HepG2 (cell line): Measurements from ENCODE around the gene USP28.
"Not testable (repeated sequence)": the region's sequence is repeated elsewhere in the genome, so short reads cannot be mapped to it uniquely, and the experiment has no call there.

ENCODE experiments used
- CBX1 ChIP-seq: IDR thresholded peaks from one replicate; pipeline ENCODE4 v1.6.1; 2016; ENCODE audit warnings: antibody characterized with exemption, low read depth
- CBX5 ChIP-seq: sonication (generic); formaldehyde crosslinking; IDR thresholded peaks from 2 replicates; pipeline ENCODE4 v1.4.0; 2020; ENCODE audit warnings: missing genetic modification reagents, borderline replicate concordance
- MAFF ChIP-seq: IDR thresholded peaks from 2 replicates; pipeline ENCODE4 v1.6.1; 2011; ENCODE audit warnings: low read depth, low read length, improper control_type of control experiment
- RELA ChIP-seq: sonication (generic); formaldehyde crosslinking; IDR thresholded peaks from 2 replicates; pipeline ENCODE4 v1.4.0; 2020; ENCODE audit warnings: missing genetic modification reagents
- SIN3A ChIP-seq: IDR thresholded peaks from 2 replicates; pipeline ENCODE4 v1.6.1; 2011; ENCODE audit warnings: low read depth, mild to moderate bottlenecking, control low read depth, low read length, borderline replicate concordance

DNA sequence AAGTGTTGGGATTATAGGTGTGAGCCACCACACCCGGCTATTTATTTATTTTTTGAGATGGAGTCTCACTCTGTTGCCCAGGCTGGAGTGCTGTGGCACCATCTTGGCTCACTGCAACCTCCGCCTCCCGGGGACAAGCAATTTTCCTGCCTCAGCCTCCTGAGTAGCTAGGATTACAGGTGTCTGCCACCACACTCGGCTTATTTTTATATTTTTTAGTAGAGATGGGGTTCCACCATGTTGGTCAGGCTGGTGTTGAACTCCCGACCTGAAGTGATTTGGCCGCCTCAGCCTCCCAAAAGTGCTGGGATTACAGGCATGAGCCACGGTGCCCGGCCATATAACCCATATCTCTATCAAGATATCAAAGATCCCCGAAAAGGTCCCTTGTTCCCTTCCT, 36.1 kb upstream of the USP28 start:
- not testable (repeated sequence) for TF ChIP-seq MAFF; CBX1; SIN3A; CBX5 (CRISPR knock-in tag); RELA (CRISPR knock-in tag)
